Ureter (tissue), 1 donor: Measurements from ENCODE around the gene MATN1. TPM values are rescaled to one million over a fixed set of nuclear protein-coding genes. Genes with fewer than 3 reads are reported as not detected.

ENCODE experiments used
- DNase-seq: peaks from one replicate; pipeline ENCODE4 v3.0.0-alpha.2; 2020; ENCODE audit warnings: low spot score
- total RNA-seq: library from RNA; stranded (reverse); gene quantifications from one replicate; pipeline ENCODE4 v1.2.4, GENCODE V29; 2023
- donor health status: DM: yes; HTN: yes; CAD: no.

The MATN1 gene
- total RNA-seq, 1 donor from 2014 or later = not detected

DNA sequence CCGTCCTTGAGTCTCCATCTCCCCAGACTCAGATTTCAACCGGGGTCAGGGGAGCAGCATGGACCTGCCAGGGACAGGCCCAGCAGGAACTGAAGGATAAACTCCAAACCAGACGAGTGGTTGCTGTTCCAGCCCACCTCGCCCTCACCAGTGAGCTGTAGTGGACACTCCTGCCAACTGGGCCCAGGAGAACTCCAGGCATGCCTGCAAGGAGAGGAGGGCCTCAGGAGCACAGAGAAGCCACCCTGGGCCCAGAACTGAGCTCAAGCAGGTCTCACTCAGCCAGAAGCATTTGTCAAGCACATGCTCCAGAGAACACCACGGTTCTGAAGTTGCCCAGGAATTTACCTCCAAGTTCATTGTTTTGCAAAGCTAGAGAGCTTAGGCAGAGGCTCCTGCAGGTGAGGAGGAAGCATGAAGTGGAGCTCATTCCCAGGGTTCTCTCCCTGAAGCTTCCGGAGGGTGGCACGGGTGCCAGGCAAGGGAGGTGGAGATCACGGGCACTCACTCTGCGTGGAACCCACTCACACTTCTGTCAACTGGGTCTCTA is 61.0 kb downstream of the MATN1 start:
- no peak for DNase-seq

- no peak for DNase-seq
Measured at GRCh38 chr1:30661311-30661710, 62.1 kb downstream of the MATN1 start.

Other genes starting within 250 kb of the MATN1 start
- 34.2 TPM for gene LAPTM5, start 34.2 kb upstream of the MATN1 start, total RNA-seq
- gene SDC3, start 185.2 kb upstream of the MATN1 start, total RNA-seq = 68.2 TPM